Activated naive CD8-positive, alpha-beta T cell treated with anti-CD3 and anti-CD28 coated beads, Interleukin-2, amount 50 U/mL, for 24 hours (primary cell): ENCODE results near the gene SGPP2.
"Not testable (repeated sequence)": the region's sequence is repeated elsewhere in the genome, so short reads cannot be mapped to it uniquely, and the experiment has no call there.

Experiments
- ATAC-seq: fragments of 150-1000 bp; cut with Tn5 transposase; one replicate; pipeline ENCODE4 v1.10.0; 2021
- DNase-seq: peaks from one replicate; pipeline ENCODE4 v3.0.0; 2021
- H3K27ac Mint-ChIP-seq: one replicate; pipeline ENCODE4 v1.8.0; 2021; ENCODE audit warnings: mild to moderate bottlenecking, mixed read lengths
- H3K27me3 Mint-ChIP-seq: one replicate; pipeline ENCODE4 v1.8.0; 2021; ENCODE audit warnings: mixed read lengths
- H3K36me3 Mint-ChIP-seq: one replicate; pipeline ENCODE4 v1.8.0; 2021; ENCODE audit warnings: low read depth, mixed read lengths
- H3K4me1 Mint-ChIP-seq: one replicate; pipeline ENCODE4 v1.8.0; 2021; ENCODE audit warnings: mixed read lengths
- H3K4me3 Mint-ChIP-seq: one replicate; pipeline ENCODE4 v1.8.0; 2021; ENCODE audit warnings: mild to moderate bottlenecking, moderate library complexity, mixed read lengths
- H3K9me3 Mint-ChIP-seq: one replicate; pipeline ENCODE4 v1.8.0; 2021; ENCODE audit warnings: mixed read lengths

SGPP2 gene

GRCh38 chr2:222424276-222424728 lies at the start of gene SGPP2:
Gene SGPP2, plus strand, starts transcription at chr2:222424543. Its CDS starts 60 bp downstream, at chr2:222424603.
- DNase-seq (peak; percentile 8), ATAC-seq (peak; percentile 31)
- peak within 1 kb of the TSS; percentile 86 for H3K4me3 Mint-ChIP-seq
- peaks cover 53% of the 10 kb centered on the region for H3K27me3 Mint-ChIP-seq
- H3K4me1 Mint-ChIP-seq = peaks cover 40% of the 10 kb centered on the region
- peaks cover 2% of the 10 kb centered on the region for H3K9me3 Mint-ChIP-seq
- H3K27ac Mint-ChIP-seq = peak within 1 kb of the TSS; percentile 93
- H3K36me3 Mint-ChIP-seq = peaks cover 4% of the 10 kb centered on the region

- ATAC-seq = no peak
- Mint-ChIP-seq H3K36me3 (no peaks in the 10 kb centered on the region), H3K4me1 (no peaks in the 10 kb centered on the region), H3K27ac (no peak overlapping the region), H3K27me3 (peaks cover 3% of the 10 kb centered on the region), H3K9me3 (peaks cover 15% of the 10 kb centered on the region), H3K4me3 (no peak overlapping the region)
- no peak for DNase-seq
Observed at GRCh38 chr2:222375798-222376197, 48.5 kb upstream of the SGPP2 start.

- Mint-ChIP-seq H3K9me3 (peaks cover 15% of the 10 kb centered on the region), H3K36me3 (no peaks in the 10 kb centered on the region), H3K27ac (no peak overlapping the region), H3K4me3 (no peak overlapping the region), H3K27me3 (peaks cover 3% of the 10 kb centered on the region), H3K4me1 (no peaks in the 10 kb centered on the region)
- ATAC-seq (no peak), DNase-seq (no peak)
Observed at GRCh38 chr2:222380456-222380855, 43.9 kb upstream of the SGPP2 start.

- H3K27ac Mint-ChIP-seq = no peak overlapping the region
- no peak overlapping the region for H3K4me3 Mint-ChIP-seq
- no peaks in the 10 kb centered on the region for H3K27me3 Mint-ChIP-seq
- DNase-seq = no peak
- no peak for ATAC-seq
- peaks cover 15% of the 10 kb centered on the region for H3K9me3 Mint-ChIP-seq
- no peaks in the 10 kb centered on the region for H3K4me1 Mint-ChIP-seq
- no peaks in the 10 kb centered on the region for H3K36me3 Mint-ChIP-seq
Observed at GRCh38 chr2:222381566-222381965, 42.8 kb upstream of the SGPP2 start.

- no peak overlapping the region for H3K27ac Mint-ChIP-seq
- H3K27me3 Mint-ChIP-seq = no peaks in the 10 kb centered on the region
- DNase-seq (no peak), ATAC-seq (no peak)
- no peak overlapping the region for H3K4me3 Mint-ChIP-seq
- peaks cover 8% of the 10 kb centered on the region for H3K9me3 Mint-ChIP-seq
- no peaks in the 10 kb centered on the region for H3K36me3 Mint-ChIP-seq
- H3K4me1 Mint-ChIP-seq = no peaks in the 10 kb centered on the region
Observed at GRCh38 chr2:222383255-222383654, 41.1 kb upstream of the SGPP2 start.

GRCh38 chr2:222391743-222392285 lies 32.5 kb upstream of the SGPP2 start:
- no peak for ATAC-seq
- no peak for DNase-seq
- H3K4me1 Mint-ChIP-seq = no peaks in the 10 kb centered on the region
- H3K27ac Mint-ChIP-seq = no peak overlapping the region
- no peaks in the 10 kb centered on the region for H3K36me3 Mint-ChIP-seq
- H3K4me3 Mint-ChIP-seq = no peak overlapping the region
- H3K27me3 Mint-ChIP-seq = no peaks in the 10 kb centered on the region
- peaks cover 2% of the 10 kb centered on the region for H3K9me3 Mint-ChIP-seq

GRCh38 chr2:222393733-222394267 lies 30.5 kb upstream of the SGPP2 start:
- ATAC-seq = no peak
- DNase-seq = no peak
- H3K27ac Mint-ChIP-seq = no peak overlapping the region
- no peaks in the 10 kb centered on the region for H3K4me1 Mint-ChIP-seq
- H3K9me3 Mint-ChIP-seq = peaks cover 6% of the 10 kb centered on the region
- no peak overlapping the region for H3K4me3 Mint-ChIP-seq
- H3K27me3 Mint-ChIP-seq = no peaks in the 10 kb centered on the region
- H3K36me3 Mint-ChIP-seq = no peaks in the 10 kb centered on the region

GRCh38 chr2:222398446-222398885 lies 25.9 kb upstream of the SGPP2 start:
- DNase-seq (no peak), ATAC-seq (no peak)
- peaks cover 2% of the 10 kb centered on the region for H3K27me3 Mint-ChIP-seq
- H3K36me3 Mint-ChIP-seq = no peaks in the 10 kb centered on the region
- peaks cover 9% of the 10 kb centered on the region for H3K9me3 Mint-ChIP-seq
- no peak overlapping the region for H3K27ac Mint-ChIP-seq
- H3K4me1 Mint-ChIP-seq = no peaks in the 10 kb centered on the region
- H3K4me3 Mint-ChIP-seq = no peak overlapping the region

- H3K9me3 Mint-ChIP-seq = peaks cover 9% of the 10 kb centered on the region
Observed at GRCh38 chr2:222399038-222399783, 25.1 kb upstream of the SGPP2 start.

GRCh38 chr2:222404151-222404905 lies 20.0 kb upstream of the SGPP2 start:
- DNase-seq (no peak), ATAC-seq (no peak)
- Mint-ChIP-seq H3K27me3 (peaks cover 4% of the 10 kb centered on the region), H3K9me3 (peaks cover 3% of the 10 kb centered on the region), H3K4me3 (no peak overlapping the region), H3K27ac (no peak overlapping the region), H3K36me3 (no peaks in the 10 kb centered on the region), H3K4me1 (no peaks in the 10 kb centered on the region)

More at GRCh38 chr2:222399038-222399783, 25.1 kb upstream of the SGPP2 start:
- Mint-ChIP-seq H3K4me1 (no peaks in the 10 kb centered on the region), H3K27ac (no peak overlapping the region), H3K27me3 (peaks cover 2% of the 10 kb centered on the region), H3K4me3 (no peak overlapping the region), H3K36me3 (no peaks in the 10 kb centered on the region)
- no peak for DNase-seq
- ATAC-seq = no peak

- DNase-seq = no peak
- H3K4me1 Mint-ChIP-seq = no peaks in the 10 kb centered on the region
- peaks cover 4% of the 10 kb centered on the region for H3K27me3 Mint-ChIP-seq
- no peak overlapping the region for H3K27ac Mint-ChIP-seq
- no peak overlapping the region for H3K4me3 Mint-ChIP-seq
- H3K9me3 Mint-ChIP-seq = peaks cover 2% of the 10 kb centered on the region
- no peak for ATAC-seq
- no peaks in the 10 kb centered on the region for H3K36me3 Mint-ChIP-seq
Observed at GRCh38 chr2:222408684-222409083, 15.7 kb upstream of the SGPP2 start.

GRCh38 chr2:222410534-222410933 lies 13.8 kb upstream of the SGPP2 start:
- Mint-ChIP-seq H3K27ac (no peak overlapping the region), H3K4me1 (no peaks in the 10 kb centered on the region), H3K4me3 (no peak overlapping the region), H3K27me3 (peaks cover 3% of the 10 kb centered on the region), H3K9me3 (peaks cover 7% of the 10 kb centered on the region), H3K36me3 (no peaks in the 10 kb centered on the region)
- ATAC-seq (no peak), DNase-seq (no peak)

- DNase-seq, H3K4me3 Mint-ChIP-seq, ATAC-seq, H3K36me3 Mint-ChIP-seq, H3K27ac Mint-ChIP-seq, H3K4me1 Mint-ChIP-seq, H3K27me3 Mint-ChIP-seq: not testable (repeated sequence)
- H3K9me3 Mint-ChIP-seq = peaks cover 12% of the 10 kb centered on the region
Observed at GRCh38 chr2:222412334-222412733, 12.0 kb upstream of the SGPP2 start.

GRCh38 chr2:222413295-222413911 lies 10.9 kb upstream of the SGPP2 start:
- Mint-ChIP-seq H3K4me3 (no peak overlapping the region), H3K27ac (no peak overlapping the region), H3K9me3 (peaks cover 12% of the 10 kb centered on the region), H3K27me3 (peaks cover 3% of the 10 kb centered on the region), H3K36me3 (no peaks in the 10 kb centered on the region), H3K4me1 (no peaks in the 10 kb centered on the region)
- ATAC-seq (no peak), DNase-seq (no peak)
